Duodenal mucosa (tissue), 2 donors: ENCODE measurements around the gene CXCL16.
A peak's percentile ranks its signal among the peaks of the same experiment; 100 is the strongest.

Experiments
- H3K27ac ChIP-seq: one replicate; pipeline ENCODE4 v1.7.0; 2013; ENCODE audit warnings: low read depth, low read length
- H3K27me3 ChIP-seq, 2 donors: one replicate each; pipeline ENCODE4 v1.7.0; 2013; ENCODE audit warnings: low read length in 2 of 2, control low read depth in 1 of 2; ENCODE audit not compliant: insufficient read depth in 2 of 2, control insufficient read depth in 1 of 2
- H3K36me3 ChIP-seq, 2 donors: one replicate each; pipeline ENCODE4 v1.7.0; 2013; ENCODE audit warnings: low read length in 2 of 2, control low read depth in 1 of 2; ENCODE audit not compliant: insufficient read depth in 2 of 2, control insufficient read depth in 1 of 2
- H3K4me1 ChIP-seq, 2 donors: one replicate each; pipeline ENCODE4 v1.7.0; 2013; ENCODE audit warnings: low read length in 2 of 2, control low read depth in 1 of 2; ENCODE audit not compliant: insufficient read depth in 2 of 2, control insufficient read depth in 1 of 2
- H3K4me3 ChIP-seq, 2 donors: one replicate each; pipeline ENCODE4 v1.7.0; 2013; ENCODE audit warnings: low read length in 2 of 2, low read depth in 1 of 2
- H3K9ac ChIP-seq, 2 donors: one replicate each; pipeline ENCODE4 v1.7.0; 2013; ENCODE audit warnings: low read length in 2 of 2, low read depth in 1 of 2
- H3K9me3 ChIP-seq, 2 donors: one replicate each; pipeline ENCODE4 v1.7.0; 2013; ENCODE audit warnings: low read length in 2 of 2, control low read depth in 1 of 2; ENCODE audit not compliant: control insufficient read depth in 1 of 2

Gene CXCL16

DNA sequence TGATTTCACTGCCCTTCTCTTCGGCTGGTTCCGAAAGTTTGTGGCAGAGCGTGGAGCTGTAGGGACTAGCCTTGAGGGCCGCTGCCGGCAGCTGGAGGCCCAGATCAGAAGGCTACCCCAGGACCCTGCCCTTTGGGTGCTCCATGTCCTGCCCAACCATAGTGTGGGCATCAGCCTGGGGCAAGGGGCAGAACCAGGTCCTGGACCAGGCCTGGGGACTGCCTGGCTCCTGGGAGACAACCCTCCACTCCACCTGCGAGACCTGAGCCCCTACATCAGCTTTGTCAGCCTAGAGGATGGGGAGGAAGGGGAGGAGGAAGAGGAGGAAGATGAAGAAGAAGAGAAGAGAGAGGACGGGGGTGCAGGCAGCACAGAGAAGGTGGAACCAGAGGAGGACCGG is 856 bp upstream of the CXCL16 start:
- no peaks in the 10 kb centered on the region for H3K9me3 ChIP-seq
- no peak overlapping the region for H3K27ac ChIP-seq
- peak overlapping the region in 1 of 2 donors; percentile 91 for H3K4me3 ChIP-seq
- peaks cover 0 to 18% of the 10 kb centered on the region in 2 donors for H3K4me1 ChIP-seq
- H3K36me3 ChIP-seq, result peaks cover 0 to 4% of the 10 kb centered on the region in 2 donors
- H3K27me3 ChIP-seq, result peaks cover 0 to 4% of the 10 kb centered on the region in 2 donors
- H3K9ac ChIP-seq, result peak overlapping the region in 1 of 2 donors; percentile 37

GRCh38 chr17:4740025-4740351 is 260 bp upstream of the CXCL16 start:
- H3K9me3 ChIP-seq, result no peaks in the 10 kb centered on the region
- no peak overlapping the region for H3K27ac ChIP-seq
- peaks cover 0 to 18% of the 10 kb centered on the region in 2 donors for H3K4me1 ChIP-seq

GRCh38 chr17:4738136-4739121 is 1.3 kb downstream of the CXCL16 start:
- Histone ChIP-seq H3K27me3 (no peaks in the 10 kb centered on the region), H3K4me3 (peak overlapping the region; percentile 85 to 91), H3K4me1 (peaks cover 0 to 18% of the 10 kb centered on the region in 2 donors), H3K27ac (peak overlapping the region; percentile 86), H3K36me3 (peaks cover 0 to 13% of the 10 kb centered on the region in 2 donors), H3K9me3 (no peaks in the 10 kb centered on the region), H3K9ac (peak overlapping the region; percentile 87 to 91)

More at GRCh38 chr17:4740025-4740351, 260 bp upstream of the CXCL16 start:
- Histone ChIP-seq H3K27me3 (peaks cover 0 to under 1% of the 10 kb centered on the region in 2 donors), H3K4me3 (peak overlapping the region; percentile 85 to 91), H3K36me3 (peaks cover 0 to 7% of the 10 kb centered on the region in 2 donors), H3K9ac (peak overlapping the region; percentile 37 to 91)

GRCh38 chr17:4735876-4736651 is 3.7 kb downstream of the CXCL16 start:
- H3K36me3 ChIP-seq, result peaks cover 0 to 13% of the 10 kb centered on the region in 2 donors
- H3K9me3 ChIP-seq, result no peaks in the 10 kb centered on the region
- no peak overlapping the region for H3K4me3 ChIP-seq
- H3K27ac ChIP-seq, result no peak overlapping the region
- no peak overlapping the region for H3K9ac ChIP-seq
- H3K27me3 ChIP-seq, result no peaks in the 10 kb centered on the region
- H3K4me1 ChIP-seq, result peaks cover 9 to 31% of the 10 kb centered on the region in 2 donors

GRCh38 chr17:4734857-4735475 is 4.8 kb downstream of the CXCL16 start:
- no peak overlapping the region for H3K27ac ChIP-seq
- peaks cover 0 to 13% of the 10 kb centered on the region in 2 donors for H3K36me3 ChIP-seq
- no peaks in the 10 kb centered on the region for H3K9me3 ChIP-seq
- no peaks in the 10 kb centered on the region for H3K27me3 ChIP-seq
- H3K4me3 ChIP-seq, result no peak overlapping the region
- H3K4me1 ChIP-seq, result peaks cover 9 to 31% of the 10 kb centered on the region in 2 donors
- H3K9ac ChIP-seq, result no peak overlapping the region

GRCh38 chr17:4733073-4733531 is 6.6 kb downstream of the CXCL16 start:
- Histone ChIP-seq H3K27me3 (no peaks in the 10 kb centered on the region), H3K27ac (no peak overlapping the region), H3K4me1 (peaks cover 9 to 19% of the 10 kb centered on the region in 2 donors), H3K9ac (no peak overlapping the region), H3K36me3 (peaks cover 0 to 13% of the 10 kb centered on the region in 2 donors), H3K9me3 (no peaks in the 10 kb centered on the region), H3K4me3 (no peak overlapping the region)

- Histone ChIP-seq H3K9ac (no peak overlapping the region), H3K27ac (no peak overlapping the region), H3K4me1 (peaks cover 13 to 19% of the 10 kb centered on the region in 2 donors), H3K36me3 (no peaks in the 10 kb centered on the region), H3K9me3 (no peaks in the 10 kb centered on the region), H3K27me3 (no peaks in the 10 kb centered on the region), H3K4me3 (no peak overlapping the region)
Measured at GRCh38 chr17:4728124-4728523, 11.6 kb downstream of the CXCL16 start.

GRCh38 chr17:4725646-4726310 is 13.9 kb downstream of the CXCL16 start:
- H3K4me3 ChIP-seq, result no peak overlapping the region
- H3K27me3 ChIP-seq, result no peaks in the 10 kb centered on the region
- H3K9ac ChIP-seq, result no peak overlapping the region
- H3K36me3 ChIP-seq, result peaks cover 0 to 3% of the 10 kb centered on the region in 2 donors
- H3K9me3 ChIP-seq, result no peaks in the 10 kb centered on the region
- H3K4me1 ChIP-seq, result peaks cover 17 to 19% of the 10 kb centered on the region in 2 donors
- H3K27ac ChIP-seq, result peak overlapping the region; percentile 5

DNA sequence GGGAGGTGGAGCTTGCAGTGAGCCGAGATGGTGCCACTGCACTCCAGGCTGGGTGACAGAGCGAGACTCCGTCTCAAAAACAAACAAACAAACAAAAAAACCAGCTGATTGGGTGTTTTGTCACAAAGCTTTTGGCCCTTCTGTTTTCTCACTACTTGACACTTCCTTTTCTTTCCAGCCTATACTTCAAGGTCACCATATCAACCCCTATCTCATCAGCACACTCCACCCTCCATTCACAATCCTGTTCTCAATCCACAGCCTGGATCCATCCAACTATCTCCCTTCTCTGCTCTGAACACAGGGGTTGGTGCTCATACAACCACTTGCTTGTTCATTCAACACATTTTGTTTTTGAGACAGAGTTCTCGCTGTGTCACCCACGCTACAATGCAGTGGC is 15.1 kb downstream of the CXCL16 start:
- Histone ChIP-seq H3K36me3 (peaks cover 0 to 9% of the 10 kb centered on the region in 2 donors), H3K9me3 (no peaks in the 10 kb centered on the region), H3K4me3 (no peak overlapping the region), H3K4me1 (peaks cover 25 to 29% of the 10 kb centered on the region in 2 donors), H3K27me3 (no peaks in the 10 kb centered on the region), H3K27ac (no peak overlapping the region), H3K9ac (no peak overlapping the region)
